ENCODE results near the gene TAF13.

- TF ChIP-seq HDGF (IDR thresholded peaks at IDR 0.05; ENCODE audit: borderline replicate concordance) (no peak), NFRKB (IDR thresholded peaks at IDR 0.05) (no peak), FOXM1 (IDR thresholded peaks at IDR 0.05; ENCODE audit: borderline replicate concordance) (no peak), ARNT (IDR thresholded peaks at IDR 0.05) (no peak), BHLHE40 (IDR thresholded peaks at IDR 0.05; ENCODE audit: borderline replicate concordance) (no peak), TARDBP (IDR thresholded peaks at IDR 0.05) (no peak), SP1 (IDR thresholded peaks at IDR 0.05) (no peak), FOXA1 (IDR thresholded peaks at IDR 0.05) (no peak), LEF1 (IDR thresholded peaks at IDR 0.05; ENCODE audit: borderline replicate concordance) (no peak), ZNF384 (IDR thresholded peaks at IDR 0.05) (no peak)
Observed at GRCh38 chr1:109061183-109061582, 14.6 kb downstream of the TAF13 start.

Data from HEK293T (cell line).